Activated CD4-positive, alpha-beta T cell treated with anti-CD3 and anti-CD28 coated beads, Interleukin-2, amount 50 U/mL, for 1 hour (primary cell): ENCODE results near the gene SLC6A19.

Experiments used
- DNase-seq: peaks from one replicate; pipeline ENCODE4 v3.0.0-alpha.2; 2020

The SLC6A19 gene

DNA sequence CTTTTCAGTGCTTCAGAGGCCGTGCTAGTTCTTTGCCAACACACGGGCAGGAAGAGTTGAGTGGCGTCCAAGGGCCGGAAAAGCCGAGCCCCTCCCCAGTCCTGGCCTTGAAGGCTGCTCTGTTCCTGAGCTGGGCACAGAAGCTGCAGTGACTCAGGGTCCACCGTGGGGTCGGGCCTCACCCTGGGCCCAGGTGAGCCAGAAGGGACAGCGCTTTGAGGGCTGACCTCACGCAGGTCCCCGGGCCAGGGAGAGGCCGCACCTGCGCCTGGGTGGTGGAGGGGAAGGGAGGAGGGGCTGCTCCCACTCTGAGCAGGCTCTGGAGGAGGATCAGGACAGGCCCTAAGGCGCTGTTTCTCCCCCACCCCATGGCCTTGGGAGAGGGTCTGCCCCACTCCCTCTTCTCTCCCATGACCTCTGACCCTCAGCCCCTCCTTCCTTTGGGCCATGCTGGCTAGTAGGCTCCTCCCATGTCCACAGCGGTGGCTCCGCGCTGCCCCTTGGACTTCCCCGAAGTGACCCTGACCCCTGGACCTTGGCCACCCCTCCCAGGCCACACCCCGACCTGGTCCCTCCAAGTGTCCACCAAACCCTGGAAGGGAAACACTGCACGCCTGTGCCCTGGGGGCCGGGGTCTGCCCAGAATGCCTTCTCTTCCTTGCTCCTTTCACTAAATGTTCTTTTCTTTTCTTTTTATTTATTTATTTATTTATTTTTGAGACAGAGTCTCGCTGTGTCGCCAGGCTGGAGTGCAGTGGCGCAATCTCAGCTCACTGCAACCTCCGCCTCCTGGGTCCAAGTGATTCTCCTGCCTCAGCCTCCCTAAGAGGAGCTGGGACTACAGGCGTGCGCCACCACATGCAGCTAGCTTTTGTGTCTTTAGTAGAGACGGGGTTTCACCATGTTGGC, 19.7 kb upstream of the SLC6A19 start:
- no peak for DNase-seq

DNA sequence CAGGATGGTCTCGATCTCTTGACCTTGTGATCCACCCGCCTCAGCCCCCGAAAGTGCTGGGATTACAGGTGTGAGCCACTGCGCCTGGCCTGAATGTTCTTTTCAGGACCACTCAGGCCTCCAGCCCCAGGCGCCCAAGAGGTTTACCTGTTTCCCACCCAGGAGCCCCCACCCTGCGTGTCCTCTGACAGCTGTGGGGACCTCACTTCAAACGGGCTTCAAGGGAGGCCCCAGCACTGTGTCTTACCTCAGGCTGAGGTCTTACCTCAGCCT, 19.1 kb upstream of the SLC6A19 start:
- no peak for DNase-seq

DNA sequence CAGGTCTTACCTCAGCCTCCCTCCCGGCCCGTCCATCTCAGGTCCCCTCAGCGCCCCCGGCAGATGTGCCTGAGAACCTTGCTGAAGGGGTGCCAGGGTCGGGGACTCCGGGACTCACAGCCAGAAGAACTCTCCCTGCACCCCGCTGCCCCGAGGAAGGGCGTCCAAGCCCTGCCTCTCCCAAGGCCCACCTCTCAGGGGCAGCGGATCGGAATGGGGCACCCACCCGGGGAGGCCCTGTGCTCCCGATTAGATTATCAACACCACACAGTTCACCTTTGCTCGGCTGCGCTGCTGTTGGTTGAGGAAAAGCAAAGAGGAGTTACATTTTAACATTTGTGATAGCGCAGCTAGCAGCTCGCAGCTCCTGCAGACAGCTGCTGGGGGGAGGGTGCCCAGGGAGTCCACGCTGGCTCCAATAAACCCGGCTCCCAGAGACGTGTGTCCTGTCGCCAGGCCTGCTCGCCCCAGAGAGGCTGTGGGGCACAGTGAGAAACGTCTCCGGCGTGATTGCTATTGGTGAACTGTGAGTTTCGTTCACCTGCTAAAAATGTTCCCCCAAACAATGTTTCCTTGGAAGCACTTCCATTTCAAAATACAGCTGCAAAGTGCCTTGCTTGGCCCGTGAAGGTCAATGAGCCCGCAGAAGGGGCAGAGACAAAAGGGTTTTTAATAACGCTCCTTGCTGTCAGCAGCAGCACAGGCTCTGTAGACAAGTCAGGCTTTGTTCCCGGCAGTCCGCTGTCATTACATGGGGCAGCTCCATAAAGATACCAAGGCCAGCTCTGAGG, 18.6 kb upstream of the SLC6A19 start:
- DNase-seq: no peak

DNA sequence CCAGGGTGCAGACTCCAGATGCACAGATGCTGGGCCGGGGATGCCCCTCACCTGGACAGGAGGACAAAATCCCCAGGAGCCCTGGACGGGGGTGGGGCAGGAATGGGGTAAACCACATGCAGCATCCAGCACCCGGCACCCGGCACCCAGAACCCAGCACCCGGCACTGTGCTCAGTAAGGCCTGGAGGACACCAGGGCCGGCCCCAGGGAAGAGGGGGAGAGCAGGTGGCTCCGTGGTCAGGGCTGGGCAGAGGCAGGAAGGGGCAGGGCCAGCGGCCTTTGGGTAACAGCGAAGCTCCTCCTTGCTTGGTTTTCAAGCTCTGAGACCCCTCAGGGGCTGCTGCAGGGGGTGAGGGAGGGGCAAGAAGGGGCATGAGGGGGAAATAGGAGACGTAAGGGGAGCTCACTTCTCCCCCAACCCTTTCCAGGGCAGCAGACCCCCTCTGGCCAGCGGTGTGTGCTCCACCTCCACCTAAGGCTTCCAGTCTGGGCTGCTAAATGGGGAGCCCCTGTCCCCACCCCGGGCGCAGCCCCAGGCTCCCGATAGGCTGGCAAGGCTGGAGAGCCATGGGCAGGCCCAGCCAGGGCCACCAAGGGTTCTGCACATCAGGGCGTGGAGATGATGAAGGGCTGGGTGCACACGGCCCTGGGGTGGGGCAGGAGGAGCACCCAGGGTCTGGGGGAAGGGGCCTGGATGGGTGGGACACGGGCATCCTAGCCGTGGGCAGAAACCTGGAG, 17.8 kb upstream of the SLC6A19 start:
- no peak for DNase-seq

DNA sequence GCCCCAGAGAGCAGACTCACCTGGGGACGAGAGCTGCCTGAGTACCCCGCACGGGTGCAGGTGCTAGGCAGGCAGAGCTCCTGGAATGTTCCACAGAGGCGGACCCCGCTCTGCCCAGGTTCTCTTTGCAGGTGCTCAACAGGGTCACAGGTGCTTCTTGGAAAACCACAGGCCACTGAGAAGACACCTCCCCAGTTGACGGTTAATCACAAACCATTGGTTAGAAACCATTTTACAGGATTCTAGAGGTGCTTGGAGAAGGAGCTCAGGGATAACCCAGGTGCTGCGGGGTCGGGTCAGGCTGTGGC, 17.3 kb upstream of the SLC6A19 start:
- no peak for DNase-seq

DNA sequence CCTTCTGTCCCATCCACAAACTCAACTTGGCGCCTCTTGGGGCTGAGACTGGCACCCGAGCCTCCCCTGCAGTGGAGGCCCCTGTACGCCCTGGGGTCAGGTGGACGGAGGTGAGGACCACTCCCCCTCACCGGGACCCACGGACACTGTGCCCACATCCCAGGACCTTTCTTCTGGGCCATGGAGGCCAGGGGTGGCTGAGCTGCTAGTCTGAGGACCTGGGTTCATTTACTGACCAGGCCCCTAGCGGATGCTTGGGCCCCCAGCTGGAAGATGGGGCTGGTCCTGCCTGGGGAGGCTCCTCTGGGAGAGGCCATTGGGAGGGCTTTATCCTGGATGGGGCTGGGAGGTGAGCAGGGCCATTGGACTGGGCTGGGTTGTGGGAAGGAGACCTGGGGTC, 16.9 kb upstream of the SLC6A19 start:
- DNase-seq: no peak

DNA sequence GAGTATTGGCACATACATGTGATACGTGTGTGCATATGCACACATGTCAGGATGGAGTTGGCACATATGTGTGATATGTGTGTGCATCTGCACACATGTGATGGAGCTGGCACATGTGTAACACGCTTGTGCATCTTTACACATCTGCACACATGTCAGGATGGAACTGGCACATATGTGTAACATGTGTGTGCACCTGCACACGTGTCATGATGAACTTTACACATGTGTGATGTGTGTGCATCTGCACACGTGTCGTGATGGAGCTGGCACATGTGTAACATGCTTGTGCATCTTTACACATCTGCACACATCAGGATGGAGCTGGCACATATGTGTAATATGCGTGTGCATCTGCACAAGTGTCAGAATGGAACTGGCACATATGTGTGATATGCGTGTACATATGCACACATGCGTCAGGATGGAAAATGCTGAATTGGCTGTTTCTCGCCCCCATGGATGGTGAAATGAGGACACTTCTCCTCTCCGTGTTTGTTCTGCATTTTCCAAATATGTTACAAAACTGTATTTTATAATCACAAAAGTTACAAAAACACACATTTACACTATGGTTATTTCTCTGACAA, 16.3 kb upstream of the SLC6A19 start:
- no peak for DNase-seq

DNA sequence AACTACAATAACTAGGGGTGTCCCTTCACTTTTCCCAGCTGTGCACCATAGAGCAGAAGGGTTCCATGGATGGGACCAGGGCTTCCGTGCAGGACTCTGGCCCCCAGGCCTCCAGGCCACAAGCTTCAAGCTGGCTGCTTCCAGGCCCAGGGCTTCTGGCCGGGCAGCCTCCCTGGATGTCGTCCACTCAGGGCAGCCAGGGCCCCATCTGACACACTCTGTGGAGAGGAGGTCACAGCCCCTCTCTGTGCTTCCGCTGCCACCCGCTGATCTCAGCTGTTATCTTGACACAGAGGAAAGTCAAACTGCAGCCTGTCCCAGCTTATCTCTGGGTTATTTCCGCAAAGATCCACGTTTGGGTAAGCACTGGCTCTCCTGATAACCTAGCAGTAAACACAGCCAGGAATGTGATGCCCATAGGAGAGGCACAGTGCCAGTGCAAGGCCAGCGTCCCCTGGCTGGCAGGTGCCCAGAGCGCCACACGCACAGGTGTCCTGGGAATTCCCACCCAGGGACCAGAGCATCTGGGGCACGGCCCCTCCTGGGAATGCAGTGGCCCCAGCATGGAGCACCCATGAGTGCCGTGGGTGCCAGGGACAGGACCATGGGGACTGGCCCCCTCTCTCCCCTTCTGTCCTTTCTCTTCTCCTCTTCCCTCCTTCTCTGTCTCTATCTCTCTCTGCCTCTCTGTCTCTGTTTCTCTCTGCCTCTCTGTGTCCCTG, 15.6 kb upstream of the SLC6A19 start:
- DNase-seq: no peak

DNA sequence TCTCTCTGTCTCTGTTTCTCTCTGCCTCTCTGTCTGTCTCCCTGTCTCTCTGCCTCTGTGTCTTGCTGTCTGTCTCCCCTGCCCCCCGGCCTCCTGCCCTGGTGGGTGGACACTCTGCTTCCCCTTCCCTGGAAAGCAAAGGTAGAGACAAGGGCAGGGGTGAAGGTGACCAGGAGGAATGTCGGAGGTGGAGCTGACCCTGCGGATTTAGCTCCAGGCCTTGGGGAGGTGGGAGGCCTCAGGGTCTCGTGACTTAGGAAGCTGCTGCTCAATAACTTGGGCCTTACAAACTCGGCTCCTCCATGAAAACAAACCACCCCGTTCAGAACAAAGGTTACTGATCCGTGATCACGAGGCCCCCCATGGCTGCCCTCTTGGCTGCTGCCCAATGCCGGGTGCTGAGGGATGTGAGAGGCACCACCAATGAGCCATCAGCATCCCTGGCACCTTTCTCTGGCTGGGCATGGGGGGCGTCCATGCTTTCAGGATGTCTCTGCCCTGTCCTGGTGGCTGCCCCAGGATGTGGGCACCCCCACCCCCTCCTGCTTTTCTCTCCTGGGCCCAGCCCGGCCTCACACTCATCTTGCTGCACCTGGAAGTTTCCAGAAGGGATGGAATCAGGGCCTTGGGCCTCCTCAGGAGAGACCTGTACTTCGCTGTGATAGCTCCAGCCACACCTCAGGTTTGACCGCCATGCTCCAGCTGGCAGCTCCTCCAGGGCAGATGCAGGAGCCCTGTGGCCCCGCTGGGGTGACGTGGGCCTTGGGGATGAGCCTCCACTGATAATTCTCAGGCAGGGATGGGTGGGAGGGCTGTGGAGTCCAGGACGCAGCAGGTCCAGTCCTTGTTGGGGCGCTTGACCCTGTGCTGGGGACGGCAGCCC, 14.8 kb upstream of the SLC6A19 start:
- no peak for DNase-seq

DNA sequence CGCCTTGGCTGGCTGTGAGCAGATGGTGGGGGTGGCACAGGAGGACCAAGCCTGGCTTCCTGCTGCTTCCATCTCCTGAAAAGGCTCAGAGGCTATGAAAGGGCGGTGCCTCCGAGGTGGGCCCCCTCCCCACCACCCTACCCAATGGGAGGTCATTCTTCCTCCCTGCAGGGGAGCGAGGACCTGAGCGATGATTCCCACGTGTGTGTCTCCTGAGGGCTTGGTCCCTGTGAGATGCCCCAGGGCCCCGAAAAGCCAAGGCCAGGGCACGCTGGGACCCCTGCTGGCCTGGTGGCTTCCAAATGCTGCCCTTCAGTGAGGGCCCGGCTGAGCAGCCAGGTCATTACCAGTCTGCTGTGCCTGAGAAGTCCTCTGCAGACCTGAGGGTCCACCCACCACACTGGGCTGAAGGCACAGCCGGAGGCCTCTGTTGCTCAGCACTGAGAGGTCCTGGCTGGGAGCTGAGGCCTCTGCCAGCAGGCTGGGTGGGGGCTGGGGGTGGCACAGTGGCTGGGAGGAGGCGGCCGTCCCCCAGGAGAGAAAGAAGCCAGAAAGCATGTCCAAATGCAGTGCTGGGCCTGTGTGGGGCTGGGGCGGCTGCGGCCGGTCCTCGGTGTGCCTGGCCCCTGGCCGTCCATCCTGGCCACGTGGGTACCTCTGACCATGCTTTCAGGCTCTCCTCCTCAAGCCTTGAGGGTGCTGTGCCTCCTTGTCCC, 14.0 kb upstream of the SLC6A19 start:
- no peak for DNase-seq

DNA sequence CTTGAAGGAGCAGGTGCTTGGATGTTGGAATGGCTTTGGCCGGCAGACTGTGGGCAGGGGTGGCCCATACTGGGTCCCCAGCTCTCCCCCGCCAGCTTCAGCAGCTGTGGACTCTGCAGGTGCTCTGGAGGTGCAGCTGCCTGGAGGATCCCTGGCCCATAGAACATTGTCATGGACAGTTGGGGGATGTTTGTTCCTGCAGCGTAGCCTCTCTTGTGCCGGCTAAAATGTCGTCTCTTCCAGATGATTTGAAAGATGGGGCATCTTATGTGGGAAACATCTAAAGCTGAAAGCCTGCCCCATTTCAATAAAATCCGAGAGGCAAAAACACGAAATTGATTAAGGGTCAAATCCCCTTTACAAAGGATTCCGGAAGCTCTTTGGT, 13.5 kb upstream of the SLC6A19 start:
- no peak for DNase-seq

DNA sequence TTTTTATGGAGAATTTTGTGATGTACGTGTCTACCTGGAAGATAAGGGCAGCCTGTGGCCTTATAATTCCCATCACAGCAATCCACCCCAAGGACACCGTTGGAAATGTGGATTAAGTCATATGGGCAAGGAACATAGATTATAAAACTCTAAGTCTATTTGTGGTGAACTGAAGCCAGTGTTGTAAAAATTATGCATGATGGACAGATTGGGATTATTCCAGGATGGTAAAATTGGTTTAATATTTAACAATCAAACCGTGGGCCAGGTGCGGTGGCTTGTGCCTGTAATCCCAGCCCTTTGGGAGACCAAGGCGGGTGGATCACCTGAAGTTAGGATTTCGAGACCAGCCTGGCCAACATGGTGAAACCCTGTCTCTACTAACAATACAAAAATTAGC, 12.9 kb upstream of the SLC6A19 start:
- DNase-seq: no peak

DNA sequence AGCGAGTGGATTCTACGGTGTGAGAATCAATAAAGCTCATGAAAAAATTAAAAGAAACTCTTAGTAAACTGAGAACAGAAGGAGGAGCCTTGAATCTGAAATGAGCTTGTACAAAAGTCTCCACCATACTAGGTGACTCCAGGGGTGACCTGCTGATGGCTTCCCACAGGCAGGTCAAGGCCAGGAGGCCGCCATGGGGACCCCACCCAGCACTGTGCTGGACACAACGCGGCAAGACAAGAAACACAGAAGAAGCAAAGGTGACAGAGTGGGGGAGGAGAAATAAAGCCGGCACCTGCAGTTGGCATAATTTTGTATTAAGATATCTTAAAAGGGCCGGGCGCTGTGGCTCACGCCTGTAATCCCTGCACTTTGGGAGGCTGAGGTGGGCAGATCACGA, 12.1 kb upstream of the SLC6A19 start:
- DNase-seq: no peak

DNA sequence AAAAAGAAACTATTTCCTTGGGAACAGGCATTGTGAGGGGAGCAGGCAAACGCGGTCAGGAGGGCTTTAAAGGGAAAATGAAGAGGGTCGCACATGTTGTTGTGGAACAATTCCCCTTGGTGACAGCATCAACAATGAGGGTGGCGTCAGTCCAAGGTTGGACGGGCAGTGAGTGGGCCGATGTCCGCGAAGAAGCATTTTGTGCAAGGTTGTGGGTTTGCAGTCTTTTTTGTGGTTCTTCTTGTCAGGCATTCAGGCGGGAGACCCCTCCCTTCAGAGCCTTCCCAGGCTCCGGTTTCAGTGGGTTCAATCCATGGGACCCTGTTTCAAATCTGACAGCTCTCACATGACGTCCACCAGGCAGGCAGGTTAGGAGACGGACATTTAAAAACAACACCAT, 11.1 kb upstream of the SLC6A19 start:
- no peak for DNase-seq

DNA sequence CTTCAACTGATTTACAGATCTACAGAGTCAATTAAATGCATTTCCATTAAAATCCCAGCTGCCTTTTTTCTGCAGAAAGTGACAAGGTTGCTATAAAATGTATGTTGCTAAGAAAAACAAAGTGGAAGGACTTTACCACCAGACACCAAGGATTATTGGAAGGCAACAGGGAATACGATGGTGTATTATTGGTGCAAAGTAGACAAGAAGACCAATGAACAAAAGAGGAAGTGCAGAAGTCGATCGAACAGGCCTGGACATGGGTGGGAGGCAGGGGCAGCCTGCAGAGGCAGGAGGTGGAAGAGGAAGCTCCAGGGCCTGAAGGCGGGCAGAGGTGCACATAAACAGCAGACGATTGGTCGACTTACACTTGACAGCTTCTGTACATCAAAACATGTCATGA, 10.6 kb upstream of the SLC6A19 start:
- DNase-seq: no peak

DNA sequence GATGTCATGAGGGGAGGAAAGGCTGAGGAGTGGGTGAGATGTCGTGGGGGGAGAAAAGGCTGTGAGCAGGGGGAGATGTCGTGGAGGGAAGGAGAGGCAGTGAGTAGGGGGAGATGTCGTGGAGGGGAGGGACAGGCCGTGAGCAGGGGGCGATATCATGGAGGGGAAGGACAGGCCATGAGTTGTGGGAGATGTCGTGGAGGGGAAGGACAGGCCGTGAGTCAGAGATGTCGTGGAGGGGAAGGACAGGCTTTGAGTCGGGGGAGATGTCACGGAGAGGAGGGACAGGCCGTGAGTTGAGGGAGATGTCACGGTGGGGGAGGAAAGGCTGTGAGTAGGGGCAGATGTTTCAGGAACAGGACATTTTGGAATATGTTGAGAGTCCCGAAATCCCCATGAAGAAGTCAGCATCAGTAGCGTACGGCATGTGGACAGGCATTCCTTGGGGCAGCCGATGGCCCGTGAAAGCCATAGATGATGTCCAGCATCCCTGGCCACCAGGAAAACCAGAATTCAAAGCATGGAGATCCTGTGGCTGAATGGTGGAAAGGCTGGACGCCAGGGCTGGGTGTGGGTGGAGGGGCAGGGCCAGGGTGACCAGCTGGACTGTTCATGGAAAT, 8.3 kb upstream of the SLC6A19 start:
- no peak for DNase-seq

DNA sequence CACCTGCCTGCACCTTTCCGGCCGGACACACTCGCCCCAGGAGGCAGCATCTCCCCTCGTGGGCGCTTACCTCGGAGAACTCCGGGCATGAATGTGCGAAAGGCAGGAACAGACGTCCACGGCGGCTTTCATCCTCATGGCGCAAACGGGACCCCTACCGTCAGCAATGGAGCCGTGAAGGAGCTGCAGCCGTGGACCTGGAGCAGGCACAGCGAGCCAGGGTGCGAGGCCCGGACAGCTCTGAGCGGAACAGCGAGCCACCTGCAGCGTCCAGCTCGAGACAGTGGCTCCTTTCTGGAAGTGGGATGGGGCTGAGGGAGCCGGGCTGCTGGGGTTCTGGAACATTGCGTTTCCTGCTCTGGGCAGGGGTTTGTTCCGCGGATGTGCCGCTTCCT, 7.8 kb upstream of the SLC6A19 start:
- DNase-seq: no peak

DNA sequence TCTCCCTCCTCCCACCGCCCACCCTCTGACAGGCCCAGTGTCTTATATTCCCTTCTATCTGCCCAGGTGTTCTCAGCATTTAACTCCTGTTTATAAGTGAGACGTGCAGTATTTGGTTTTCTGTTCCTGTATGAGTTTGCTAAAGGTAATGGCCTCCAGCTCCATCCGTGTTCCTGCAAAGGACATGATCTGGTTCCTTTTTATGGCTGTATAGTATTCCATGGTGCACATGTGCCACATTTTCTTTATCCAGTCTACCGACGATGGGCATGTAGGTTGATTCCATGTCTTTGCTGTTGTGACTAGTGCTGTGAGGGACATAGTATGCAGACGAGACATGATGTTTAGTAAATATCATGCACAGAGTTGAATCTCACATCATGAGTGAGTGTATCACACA, 7.0 kb upstream of the SLC6A19 start:
- DNase-seq: no peak

DNA sequence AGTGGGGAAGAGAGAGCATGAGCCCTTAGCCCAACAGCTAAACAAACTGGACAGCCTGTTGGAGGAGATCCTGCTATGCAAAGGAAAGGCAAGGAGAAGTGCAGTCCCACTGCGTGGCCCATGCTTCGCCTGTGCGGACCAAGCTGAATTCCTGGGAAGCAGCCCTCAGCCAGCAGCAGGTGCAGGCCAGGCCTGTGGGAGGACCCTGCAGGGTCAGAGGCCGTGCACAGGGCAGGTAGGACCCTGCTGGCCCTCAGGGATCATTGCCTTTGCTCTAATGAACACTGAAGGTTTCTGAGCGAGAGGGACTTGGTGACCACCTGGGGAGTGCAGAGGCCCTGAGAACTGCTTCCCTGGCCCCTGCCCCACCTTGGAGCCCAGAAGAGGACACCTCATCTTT, 6.0 kb upstream of the SLC6A19 start:
- no peak for DNase-seq

DNA sequence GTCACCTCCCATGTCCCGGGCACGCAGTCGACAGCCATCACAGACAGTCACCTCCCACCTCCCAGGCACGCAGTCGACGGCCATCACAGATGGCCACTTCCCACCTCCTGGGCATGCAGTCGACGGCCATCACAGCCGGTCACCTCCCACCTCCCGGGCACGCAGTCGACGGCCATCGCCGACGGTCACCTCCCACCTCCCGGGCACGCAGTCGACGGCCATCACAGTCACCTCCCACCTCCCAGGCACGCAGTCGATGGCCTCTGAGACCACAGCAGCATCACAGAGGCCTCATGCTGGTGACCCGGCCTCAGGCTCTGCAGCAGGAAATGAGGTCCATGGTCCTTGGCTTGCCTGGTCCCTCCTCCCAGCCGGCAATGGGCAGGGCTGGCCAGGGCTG, 5.5 kb upstream of the SLC6A19 start:
- no peak for DNase-seq

DNA sequence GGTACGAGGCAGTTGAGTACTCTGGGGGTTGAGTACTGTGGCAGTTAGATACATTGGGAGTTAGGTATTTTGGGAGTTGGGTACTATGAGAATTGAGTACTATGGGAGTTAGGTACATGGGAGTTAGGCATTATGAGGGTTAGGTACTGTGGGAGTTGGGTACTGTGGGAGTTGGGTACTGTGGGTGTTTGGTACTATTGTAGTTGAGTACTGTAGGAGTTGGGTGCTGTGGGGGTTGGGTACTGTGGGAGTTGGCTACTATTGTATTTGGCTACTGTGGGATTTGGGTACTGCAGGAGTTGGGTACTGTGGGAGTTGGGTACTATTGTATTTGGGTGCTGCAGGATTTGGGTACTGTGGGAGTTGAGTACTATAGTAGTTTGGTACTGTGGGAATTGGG, 4.8 kb upstream of the SLC6A19 start:
- no peak for DNase-seq
